ENCODE data around the gene COL25A1.

The COL25A1 gene

GRCh38 chr4:108831291-108831690 lies 471.2 kb downstream of the COL25A1 start:
- no peak for DNase-seq (ENCODE audit: extremely low read depth in 1 of 2, low read depth in 1 of 2)

- DNase-seq (ENCODE audit: extremely low read depth in 1 of 2, low read depth in 1 of 2), result no peak
These were observed 471.8 kb downstream of the COL25A1 start for GRCh38 chr4:108830509-108831244.

- DNase-seq (ENCODE audit: extremely low read depth in 1 of 2, low read depth in 1 of 2), result no peak
These were observed 472.4 kb downstream of the COL25A1 start for GRCh38 chr4:108829966-108830492.

- no peak for DNase-seq (ENCODE audit: extremely low read depth in 1 of 2, low read depth in 1 of 2)
These were observed 473.8 kb downstream of the COL25A1 start for GRCh38 chr4:108828620-108829019.

- DNase-seq (ENCODE audit: extremely low read depth in 1 of 2, low read depth in 1 of 2), result no peak
These were observed 476.7 kb downstream of the COL25A1 start for GRCh38 chr4:108825737-108826136.

- no peak for DNase-seq (ENCODE audit: extremely low read depth in 1 of 2, low read depth in 1 of 2)
These were observed 481.0 kb downstream of the COL25A1 start for GRCh38 chr4:108821351-108821930.

GRCh38 chr4:108820492-108821350 lies 481.7 kb downstream of the COL25A1 start:
- DNase-seq (ENCODE audit: extremely low read depth in 1 of 2, low read depth in 1 of 2), result no peak

GRCh38 chr4:108814326-108814725 lies 488.1 kb downstream of the COL25A1 start:
- no peak for DNase-seq (ENCODE audit: extremely low read depth in 1 of 2, low read depth in 1 of 2)

- DNase-seq (ENCODE audit: extremely low read depth in 1 of 2, low read depth in 1 of 2), result no peak
These were observed 489.2 kb downstream of the COL25A1 start for GRCh38 chr4:108813261-108813660.

- DNase-seq (ENCODE audit: extremely low read depth in 1 of 2, low read depth in 1 of 2), result no peak
These were observed 491.0 kb downstream of the COL25A1 start for GRCh38 chr4:108811486-108811885.

GRCh38 chr4:108810087-108810486 lies 492.4 kb downstream of the COL25A1 start:
- DNase-seq (ENCODE audit: extremely low read depth in 1 of 2, low read depth in 1 of 2), result no peak

- DNase-seq (ENCODE audit: extremely low read depth in 1 of 2, low read depth in 1 of 2), result no peak
These were observed 497.7 kb downstream of the COL25A1 start for GRCh38 chr4:108804648-108805273.

GRCh38 chr4:108799306-108799705 lies 503.2 kb downstream of the COL25A1 start:
- no peak for DNase-seq (ENCODE audit: extremely low read depth in 1 of 2, low read depth in 1 of 2)

- no peak for DNase-seq (ENCODE audit: extremely low read depth in 1 of 2, low read depth in 1 of 2)
These were observed 506.3 kb downstream of the COL25A1 start for GRCh38 chr4:108796173-108796572.

- no peak for DNase-seq (ENCODE audit: extremely low read depth in 1 of 2, low read depth in 1 of 2)
These were observed 506.7 kb downstream of the COL25A1 start for GRCh38 chr4:108795733-108796132.

- no peak for DNase-seq (ENCODE audit: extremely low read depth in 1 of 2, low read depth in 1 of 2)
These were observed 508.3 kb downstream of the COL25A1 start for GRCh38 chr4:108794136-108794535.

- no peak for DNase-seq (ENCODE audit: extremely low read depth in 1 of 2, low read depth in 1 of 2)
These were observed 509.0 kb downstream of the COL25A1 start for GRCh38 chr4:108793415-108793814.

- DNase-seq (ENCODE audit: extremely low read depth in 1 of 2, low read depth in 1 of 2), result no peak
These were observed 513.7 kb downstream of the COL25A1 start for GRCh38 chr4:108788731-108789130.

GRCh38 chr4:108787724-108788123 lies 514.7 kb downstream of the COL25A1 start:
- no peak for DNase-seq (ENCODE audit: extremely low read depth in 1 of 2, low read depth in 1 of 2)

- no peak for DNase-seq (ENCODE audit: extremely low read depth in 1 of 2, low read depth in 1 of 2)
These were observed 515.4 kb downstream of the COL25A1 start for GRCh38 chr4:108787106-108787505.

- DNase-seq (ENCODE audit: extremely low read depth in 1 of 2, low read depth in 1 of 2), result no peak
These were observed 516.1 kb downstream of the COL25A1 start for GRCh38 chr4:108786351-108786750.

All from activated CD8-positive, alpha-beta memory T cell treated with anti-CD3 and anti-CD28 coated beads for 1 hour (primary cell).